HCT116 (cell line): ENCODE results near the gene PRPH. TPM values are rescaled to one million over a fixed set of nuclear protein-coding genes. Genes with fewer than 3 reads are reported as not detected.

Experiments used
- ATAC-seq: fragments of 200-7000 bp; cut with Tn5 transposase; 2 replicates; pipeline ENCODE4 v1.9.1; 2020; ENCODE audit warnings: mild to moderate bottlenecking, moderate library complexity
- BruUV-seq: library from RNA; stranded (reverse); fragments of 400-500 nt; replicated peaks from 2 replicates; lab custom pipeline; 2021; lab: Mats Ljungman, UMichigan
- CTCF ChIA-PET: fragments of 300-600 bp; sonication (Branson Sonifier 250); formaldehyde crosslinking; loops from one replicate; lab custom pipeline; 2021; ENCODE audit warnings: antibody characterized with exemption; lab: Charles Lee
- POLR2A ChIA-PET: fragments of 300-600, 350-600 bp; sonication (Branson Sonifier 250); formaldehyde crosslinking; loops from one replicate; lab custom pipeline; 2021; ENCODE audit warnings: antibody characterized with exemption; lab: Charles Lee
- RAD21 ChIA-PET, 2 experiments: fragments of 300-600 bp; sonication (Branson Sonifier 250); formaldehyde crosslinking; loops; one replicate each; lab custom pipeline; 2023; ENCODE audit warnings: low total read pairs in 2 of 2; ENCODE audit not compliant: uncharacterized antibody in 2 of 2, unreplicated experiment in 2 of 2, low non-redundant PET in 1 of 2; lab: Charles Lee
- DNase-seq: peaks from one replicate; pipeline ENCODE4 v3.0.0-alpha.2; 2010; ENCODE audit warnings: low read depth, low spot score
- H2AFZ ChIP-seq: fragments of 200-600 bp; shearing (Covaris generic), sonication (generic); 2 replicates; pipeline ENCODE4 v1.6.1; 2017; ENCODE audit warnings: low read depth, mixed run types, mixed read lengths, antibody characterized with exemption, low read length; ENCODE audit not compliant: poor library complexity, severe bottlenecking
- H3K27ac ChIP-seq: 2 replicates; pipeline ENCODE4 v1.5.1; 2012; ENCODE audit warnings: low read depth, low read length
- H3K27me3 ChIP-seq: fragments of 200-600 bp; sonication (generic); 2 replicates; pipeline ENCODE4 v1.6.1; 2016; ENCODE audit warnings: mixed run types, low read length, mixed read lengths; ENCODE audit not compliant: insufficient read depth
- H3K36me3 ChIP-seq, 2 experiments: fragments of 200-500 bp in 1 of 2; fragments of 200-600 bp in 1 of 2; sonication (Bioruptor generic) in 1 of 2; sonication (generic) in 1 of 2; 2 replicates each; pipeline versions ENCODE4 v1.5.1 to v1.6.1; 2014 to 2016; ENCODE audit warnings: low read length in 2 of 2, inconsistent platforms in 1 of 2, mixed read lengths in 1 of 2, mixed run types in 1 of 2; ENCODE audit not compliant: insufficient read depth in 2 of 2, control insufficient read depth in 1 of 2
- H3K4me1 ChIP-seq, 2 experiments: fragments of 200-600 bp in 1 of 2; sonication (generic) in 1 of 2; 2 replicates each; pipeline versions ENCODE4 v1.5.1 to v1.6.1; 2012 to 2017; ENCODE audit warnings: low read length in 2 of 2, inconsistent platforms in 1 of 2, mild to moderate bottlenecking in 1 of 2, mixed read lengths in 1 of 2, mixed run types in 1 of 2, moderate library complexity in 1 of 2; ENCODE audit not compliant: insufficient read depth in 2 of 2, control insufficient read depth in 1 of 2
- H3K4me2 ChIP-seq: fragments of 200-600 bp; sonication (generic); 2 replicates; pipeline ENCODE4 v1.6.1; 2017; ENCODE audit warnings: mixed run types, low read length, mixed read lengths
- H3K4me3 ChIP-seq, 2 experiments: fragments of 200-600 bp in 1 of 2; sonication (generic) in 1 of 2; replicated peaks in 1 of 2; 2 replicates each; pipeline ENCODE4 v1.5.1; 2011 to 2016; ENCODE audit warnings: low read length in 2 of 2, control low read depth in 1 of 2, low read depth in 1 of 2, mild to moderate bottlenecking in 1 of 2, mixed read lengths in 1 of 2, mixed run types in 1 of 2
- H3K79me2 ChIP-seq: fragments of 200-600 bp; sonication (generic); 2 replicates; pipeline ENCODE4 v1.6.1; 2017; ENCODE audit warnings: mild to moderate bottlenecking, mixed run types, low read length, moderate library complexity, mixed read lengths; ENCODE audit not compliant: insufficient read depth
- H3K9ac ChIP-seq: fragments of 200-600 bp; sonication (generic); 2 replicates; pipeline ENCODE4 v1.6.1; 2016; ENCODE audit warnings: low read length, mixed read lengths
- H3K9me2 ChIP-seq: fragments of 200-600 bp; sonication (generic), shearing (Covaris generic); 2 replicates; pipeline ENCODE4 v1.6.1; 2017; ENCODE audit warnings: mixed run types, mild to moderate bottlenecking, moderate library complexity; ENCODE audit not compliant: insufficient read depth
- H3K9me3 ChIP-seq, 2 experiments: fragments of 200-500 bp in 1 of 2; fragments of 200-600 bp in 1 of 2; sonication (Bioruptor generic) in 1 of 2; sonication (generic) in 1 of 2; 2 replicates each; pipeline ENCODE4 v1.6.1; 2014 to 2017; ENCODE audit warnings: low read length in 2 of 2, mixed read lengths in 2 of 2, inconsistent platforms in 1 of 2, low read depth in 1 of 2, mild to moderate bottlenecking in 1 of 2, mixed run types in 1 of 2, moderate library complexity in 1 of 2; ENCODE audit not compliant: control insufficient read depth in 1 of 2, insufficient read depth in 1 of 2
- H4K20me1 ChIP-seq: fragments of 200-600 bp; sonication (generic), shearing (Covaris generic); 2 replicates; pipeline ENCODE4 v1.6.1; 2017; ENCODE audit warnings: mixed run types, mild to moderate bottlenecking, moderate library complexity; ENCODE audit not compliant: insufficient read depth
- CEBPB ChIP-seq: IDR thresholded peaks from 2 replicates; pipeline ENCODE4 v1.6.1; 2012; ENCODE audit warnings: low read depth
- ELF1 ChIP-seq: IDR thresholded peaks from 2 replicates; pipeline ENCODE4 v1.6.1; 2012; ENCODE audit warnings: low read depth, borderline replicate concordance
- EZH2 ChIP-seq: fragments of 200-600 bp; sonication (generic); IDR thresholded peaks from 2 replicates; pipeline ENCODE4 v1.6.1; 2017; ENCODE audit warnings: antibody characterized with exemption, mixed run types
- POLR2A ChIP-seq: IDR thresholded peaks from 2 replicates; pipeline ENCODE4 v1.7.0; 2011; ENCODE audit warnings: borderline replicate concordance; ENCODE audit not compliant: insufficient read depth, insufficient read length; ENCODE audit errors: extremely low read depth
- REST ChIP-seq: IDR thresholded peaks from 2 replicates; pipeline ENCODE4 v1.6.1; 2012; ENCODE audit warnings: low read depth
- SP1 ChIP-seq: IDR thresholded peaks from 2 replicates; pipeline ENCODE4 v1.6.1; 2012; ENCODE audit warnings: low read depth
- SRF ChIP-seq: IDR thresholded peaks from 2 replicates; pipeline ENCODE4 v1.6.1; 2012; ENCODE audit warnings: low read depth
- TCF7L2 ChIP-seq: IDR thresholded peaks from 2 replicates; pipeline ENCODE4 v1.7.0; 2011; ENCODE audit warnings: borderline replicate concordance, inconsistent platforms; ENCODE audit not compliant: insufficient read depth, insufficient read length; ENCODE audit errors: extremely low read depth
- ZBTB33 ChIP-seq: IDR thresholded peaks from 2 replicates; pipeline ENCODE4 v1.6.1; 2011; ENCODE audit warnings: mild to moderate bottlenecking, low read length, moderate library complexity; ENCODE audit not compliant: insufficient replicate concordance; ENCODE audit errors: extremely low read depth
- intact Hi-C: fragments of 100-400 bp; cut with micrococcal nuclease; formaldehyde crosslinking; loops from 2 replicates; pipeline ENCODE4 v1.10.0; 2022
- total RNA-seq: library from RNA; stranded (reverse); gene quantifications from one replicate; pipeline ENCODE4 v1.2.1, GENCODE V29; 2021; ENCODE audit not compliant: unreplicated experiment
- TF ChIP-seq, protein P1 (sequence below), 3 experiments: fragments of 200-600 bp in 1 of 3; sonication (generic) in 1 of 3; IDR thresholded peaks in 2 of 3; conservative IDR thresholded peaks in 1 of 3; 2 replicates each; pipeline ENCODE4 v1.5.1; 2012 to 2017; ENCODE audit warnings: low read depth in 2 of 3, low read length in 2 of 3, antibody characterized with exemption in 1 of 3, borderline replicate concordance in 1 of 3, control low read depth in 1 of 3, mild to moderate bottlenecking in 1 of 3, mixed read lengths in 1 of 3, mixed run types in 1 of 3, moderate library complexity in 1 of 3; ENCODE audit not compliant: insufficient read depth in 1 of 3
- TF ChIP-seq, protein P2 (sequence below): IDR thresholded peaks from 2 replicates; pipeline ENCODE4 v1.6.1; 2012

PRPH gene
- total RNA-seq, 1 experiment from 2014 or later, result 6.7 TPM

- intact Hi-C loops, result no loop called here
- Histone ChIP-seq H3K36me3 (no peaks in the 10 kb centered on the region), H3K9me2 (no peaks in the 10 kb centered on the region), H3K27ac (no peak overlapping the region), H3K79me2 (no peaks in the 10 kb centered on the region), H4K20me1 (no peaks in the 10 kb centered on the region), H3K4me1 (peaks cover 0 to 5% of the 10 kb centered on the region in 2 experiments; a peak in 2 of 4 replicates), H3K4me2 (no peak overlapping the region), H3K9me3 (no peaks in the 10 kb centered on the region), H3K4me3 (no peak overlapping the region), H3K9ac (no peak overlapping the region), H2AFZ (no peak overlapping the region), H3K27me3 (no peaks in the 10 kb centered on the region)
- BruUV-seq, result no TSS peak
- POLR2A ChIA-PET, result no interaction called here
- RAD21 ChIA-PET, result no interaction called here
- ATAC-seq (no peak), DNase-seq (no peak)
- TF ChIP-seq SP1, result no peak
- no peak for TF ChIP-seq CEBPB
- TF ChIP-seq SRF, result no peak
- no peak for TF ChIP-seq ELF1
- TF ChIP-seq REST, result no peak
- no peak for TF ChIP-seq TCF7L2
- TF ChIP-seq, protein P1, sequence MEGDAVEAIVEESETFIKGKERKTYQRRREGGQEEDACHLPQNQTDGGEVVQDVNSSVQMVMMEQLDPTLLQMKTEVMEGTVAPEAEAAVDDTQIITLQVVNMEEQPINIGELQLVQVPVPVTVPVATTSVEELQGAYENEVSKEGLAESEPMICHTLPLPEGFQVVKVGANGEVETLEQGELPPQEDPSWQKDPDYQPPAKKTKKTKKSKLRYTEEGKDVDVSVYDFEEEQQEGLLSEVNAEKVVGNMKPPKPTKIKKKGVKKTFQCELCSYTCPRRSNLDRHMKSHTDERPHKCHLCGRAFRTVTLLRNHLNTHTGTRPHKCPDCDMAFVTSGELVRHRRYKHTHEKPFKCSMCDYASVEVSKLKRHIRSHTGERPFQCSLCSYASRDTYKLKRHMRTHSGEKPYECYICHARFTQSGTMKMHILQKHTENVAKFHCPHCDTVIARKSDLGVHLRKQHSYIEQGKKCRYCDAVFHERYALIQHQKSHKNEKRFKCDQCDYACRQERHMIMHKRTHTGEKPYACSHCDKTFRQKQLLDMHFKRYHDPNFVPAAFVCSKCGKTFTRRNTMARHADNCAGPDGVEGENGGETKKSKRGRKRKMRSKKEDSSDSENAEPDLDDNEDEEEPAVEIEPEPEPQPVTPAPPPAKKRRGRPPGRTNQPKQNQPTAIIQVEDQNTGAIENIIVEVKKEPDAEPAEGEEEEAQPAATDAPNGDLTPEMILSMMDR (IDR thresholded peaks at IDR 0.05 in 2 of 3, conservative IDR thresholded peaks at IDR 0.05 in 1 of 3; ENCODE audit: borderline replicate concordance in 1 of 3, insufficient read depth in 1 of 3, low read depth in 2 of 3, low read length in 2 of 3), result no peak
- TF ChIP-seq ZBTB33, result no peak
- TF ChIP-seq EZH2, result no peak
- no peak for TF ChIP-seq POLR2A
- TF ChIP-seq, protein P2, sequence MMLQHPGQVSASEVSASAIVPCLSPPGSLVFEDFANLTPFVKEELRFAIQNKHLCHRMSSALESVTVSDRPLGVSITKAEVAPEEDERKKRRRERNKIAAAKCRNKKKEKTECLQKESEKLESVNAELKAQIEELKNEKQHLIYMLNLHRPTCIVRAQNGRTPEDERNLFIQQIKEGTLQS, result no peak
- CTCF ChIA-PET, result interaction anchor here (1.6 kb wide), 1 partner anchor 58 kb away, joined by 4 read pairs; no protein-coding TSS in a partner anchor
These were observed 10.3 kb upstream of the PRPH start for GRCh38 chr12:49284672-49285071.
